ENCODE results near the gene SCGB3A2.

The SCGB3A2 gene, protein sequence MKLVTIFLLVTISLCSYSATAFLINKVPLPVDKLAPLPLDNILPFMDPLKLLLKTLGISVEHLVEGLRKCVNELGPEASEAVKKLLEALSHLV

DNA sequence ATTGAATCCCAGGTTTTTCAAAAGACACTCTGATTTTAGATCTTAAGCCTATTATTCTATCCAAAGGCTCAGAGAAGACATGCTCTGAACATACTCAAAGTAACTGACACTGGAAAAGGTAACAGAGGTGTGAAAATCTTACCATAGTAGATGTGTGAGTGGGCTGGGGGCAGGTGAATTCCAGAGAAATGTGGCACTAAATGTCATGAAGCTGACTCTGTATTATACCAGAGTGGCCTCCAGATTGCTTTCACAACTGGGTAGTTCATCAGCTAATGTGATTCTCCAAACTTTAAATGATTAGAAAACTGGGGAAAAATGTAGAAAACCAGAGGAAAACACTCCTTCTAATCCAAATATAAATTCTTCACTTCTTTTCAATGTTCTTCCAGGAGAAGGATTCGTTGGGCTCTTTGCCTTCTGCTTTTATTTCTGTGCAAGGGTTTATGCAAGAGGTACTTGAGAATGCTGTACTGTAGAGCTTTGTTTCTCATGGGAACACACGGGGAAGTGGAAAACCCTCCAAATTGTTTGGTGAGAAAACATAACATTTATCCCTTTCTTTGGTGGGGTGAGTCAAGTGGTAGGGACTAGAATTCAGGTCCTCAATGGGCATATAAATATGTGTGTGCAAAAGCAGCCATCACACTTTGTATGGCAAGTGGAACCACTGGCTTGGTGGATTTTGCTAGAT is at the start of gene SCGB3A2:
TSS of gene SCGB3A2 (plus strand) at position 646 of the 694 bp plus-strand sequence. CDS start 93 bp downstream, outside the sequence.
- no peak for DNase-seq (ENCODE audit: low read depth in 2 of 2)

DNA sequence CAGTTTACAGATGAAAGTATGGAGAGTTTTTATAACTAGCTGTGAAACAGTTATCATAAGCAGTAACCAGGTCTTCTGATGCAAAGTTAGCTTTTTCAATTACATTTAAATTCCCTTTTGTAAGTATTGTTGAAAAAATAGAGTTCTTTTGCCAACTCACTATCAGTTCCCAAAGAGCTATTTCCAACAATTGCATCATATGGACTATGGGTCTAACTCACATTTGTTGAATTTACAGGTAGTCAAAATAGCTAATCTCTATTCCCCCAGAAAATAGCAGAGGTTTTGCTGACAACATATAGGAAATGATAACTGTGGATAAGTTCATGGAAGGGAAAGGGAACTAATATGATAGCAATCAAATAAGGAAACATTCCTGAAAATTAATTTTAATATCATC is 48.5 kb upstream of the SCGB3A2 start:
- no peak for DNase-seq (ENCODE audit: low read depth in 2 of 2)

DNA sequence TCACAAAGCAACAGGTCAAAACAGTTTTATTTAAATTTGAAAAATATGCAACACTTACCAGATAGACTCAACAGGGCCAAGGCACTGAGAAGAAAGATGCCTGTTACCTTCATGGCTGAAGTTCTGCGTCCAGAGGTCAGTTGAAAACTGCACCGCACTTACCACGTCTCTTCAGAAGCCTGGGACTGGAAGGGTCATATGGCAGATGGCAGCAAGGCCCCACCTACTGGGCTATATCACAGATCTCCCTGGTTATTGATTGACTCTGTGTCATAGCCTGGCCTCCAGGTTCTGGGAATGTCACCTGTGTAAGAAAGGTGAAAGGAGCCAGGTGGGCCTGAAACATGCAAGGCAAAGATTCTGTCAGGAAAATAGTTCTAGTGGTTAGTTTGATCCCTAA is 47.0 kb upstream of the SCGB3A2 start, which contains the start of gene SPINK1:
TSS of gene SPINK1 (minus strand) at position 207 of the 400 bp plus-strand sequence. CDS start at position 113, 94 bp downstream.
- DNase-seq (ENCODE audit: low read depth in 2 of 2), result no peak

DNA sequence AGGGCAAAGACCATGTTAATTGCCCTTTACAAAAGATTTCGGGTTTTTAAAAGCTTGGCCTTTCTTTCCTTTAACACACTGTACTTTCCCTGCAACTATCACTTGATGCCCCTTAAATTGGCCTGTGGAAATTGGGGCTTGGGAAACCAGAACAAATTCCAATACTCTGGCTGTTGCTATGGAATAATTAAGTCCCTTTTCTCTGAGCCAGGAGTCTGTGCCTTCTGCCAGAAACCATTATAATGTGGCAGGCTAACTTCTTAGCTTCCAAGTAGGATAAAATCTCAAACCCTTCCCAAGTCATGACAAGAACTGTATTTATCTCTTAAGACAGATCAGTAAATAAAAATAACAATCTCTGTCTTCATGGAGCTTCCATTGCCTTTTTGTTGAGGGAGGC is 46.0 kb upstream of the SCGB3A2 start:
- no peak for DNase-seq (ENCODE audit: low read depth in 2 of 2)

DNA sequence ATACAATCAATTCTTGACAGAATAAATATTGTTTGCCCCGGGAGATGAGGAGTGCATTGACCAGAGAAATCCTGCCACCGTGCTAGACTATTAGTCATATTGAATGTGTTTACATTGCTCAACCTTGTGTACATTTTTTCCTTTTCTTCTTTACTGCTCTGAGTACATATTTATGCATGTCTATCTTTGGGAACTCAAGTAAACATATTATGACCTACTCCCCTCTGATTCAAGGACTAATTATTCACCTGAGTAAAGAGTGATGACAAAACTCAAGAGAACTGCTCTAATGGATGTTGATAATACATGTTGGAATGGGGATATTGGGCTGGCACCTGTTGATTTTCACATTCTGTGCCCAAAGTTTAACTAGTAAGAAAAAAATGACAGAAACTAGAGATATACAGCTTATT is 43.1 kb upstream of the SCGB3A2 start:
- no peak for DNase-seq (ENCODE audit: low read depth in 2 of 2)

DNA sequence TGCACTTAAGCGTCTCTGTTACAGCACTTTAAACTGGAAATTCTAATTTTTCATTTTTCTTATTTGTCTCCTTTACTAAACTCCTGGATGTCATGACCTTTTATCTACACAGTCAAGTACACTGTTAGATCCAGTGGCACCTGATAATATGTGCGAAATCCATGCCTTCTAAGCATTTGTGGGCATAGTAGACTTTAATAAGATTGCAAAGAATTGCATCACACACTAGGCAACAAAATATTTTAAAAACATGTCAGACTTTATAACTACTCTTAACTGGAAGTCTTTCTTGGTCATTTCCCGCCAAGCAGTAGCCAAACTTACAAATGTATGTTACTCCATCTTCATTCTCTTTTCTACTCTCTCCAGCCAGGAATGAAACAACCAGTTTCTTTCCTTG is 42.1 kb upstream of the SCGB3A2 start:
- DNase-seq (ENCODE audit: low read depth in 2 of 2), result no peak

DNA sequence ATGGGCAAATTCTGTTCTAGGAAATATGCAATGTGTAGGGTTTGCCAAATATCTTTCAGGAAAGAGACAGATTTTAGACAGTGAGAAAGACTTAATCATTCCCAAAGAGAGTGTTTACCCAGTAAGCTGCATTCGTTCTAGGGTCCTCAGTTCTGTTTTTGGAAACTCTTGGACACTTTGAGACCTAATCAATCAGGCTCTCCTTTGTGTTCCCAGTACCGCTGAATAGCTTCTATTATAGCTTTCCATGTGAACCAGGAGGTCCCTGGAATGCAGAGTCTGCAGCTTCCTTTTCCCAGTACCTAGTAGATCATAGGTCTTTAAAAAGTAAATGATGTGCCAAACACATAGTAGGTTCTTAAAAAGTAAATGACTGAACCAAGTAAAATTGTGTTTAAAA is 35.6 kb upstream of the SCGB3A2 start:
- DNase-seq (ENCODE audit: low read depth in 2 of 2), result no peak

DNA sequence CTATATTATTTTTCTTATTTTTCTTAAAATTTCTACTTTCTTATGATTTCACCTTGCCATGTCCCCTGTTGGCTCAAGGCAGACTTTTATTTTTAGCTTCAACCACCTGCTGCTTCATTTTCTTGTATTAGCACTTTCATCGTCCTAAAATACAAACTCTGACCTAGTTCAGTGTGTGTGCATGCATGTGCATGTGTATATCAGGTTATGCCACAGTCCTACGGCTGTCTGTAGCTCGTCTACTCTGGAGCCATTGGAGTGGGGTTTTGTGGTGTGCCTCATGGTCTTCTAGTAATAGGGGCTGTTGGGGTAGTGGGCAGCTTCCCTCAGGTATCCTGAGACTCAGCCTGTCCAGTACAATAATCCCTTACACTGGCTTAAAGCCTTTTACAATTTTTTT is 33.7 kb upstream of the SCGB3A2 start:
- DNase-seq (ENCODE audit: low read depth in 2 of 2), result no peak

DNA sequence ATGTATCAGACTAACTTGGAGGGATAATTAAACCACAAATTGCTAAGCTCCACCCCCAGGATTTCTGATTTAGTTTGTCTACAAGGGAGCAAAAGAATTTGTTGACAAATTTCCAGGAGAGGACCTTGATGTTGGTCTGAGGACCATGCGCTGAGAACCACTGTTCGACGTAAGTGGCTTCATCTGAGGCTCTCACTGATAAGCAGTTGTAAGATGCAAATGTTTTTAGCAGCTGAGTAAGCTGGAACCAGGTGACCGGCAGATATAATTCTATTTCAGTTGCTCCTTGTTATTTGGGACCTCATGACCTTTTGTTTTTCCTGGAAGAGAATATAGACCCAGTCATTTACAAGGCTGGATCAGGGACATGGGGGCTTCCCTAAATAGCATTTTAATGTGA is 32.9 kb upstream of the SCGB3A2 start:
- no peak for DNase-seq (ENCODE audit: low read depth in 2 of 2)

DNA sequence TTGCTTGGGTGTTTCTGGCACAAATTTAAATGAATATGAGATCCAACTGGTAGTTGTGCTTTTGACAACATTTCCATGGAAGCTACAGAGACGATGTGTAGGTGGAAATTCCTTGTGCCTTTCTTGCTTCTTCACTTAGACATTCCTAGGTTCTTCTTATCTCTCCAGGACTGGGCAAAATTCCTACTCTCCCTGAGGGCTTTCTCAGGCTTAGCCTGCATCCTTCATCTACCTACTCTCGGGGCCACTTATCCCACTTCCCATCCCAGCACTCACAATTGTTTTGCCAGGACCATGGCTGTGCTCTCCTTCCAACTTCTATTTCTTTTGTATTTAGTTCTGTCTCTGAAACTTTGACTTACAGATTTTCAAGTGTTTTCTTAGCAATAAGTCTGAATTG is 29.3 kb upstream of the SCGB3A2 start:
- DNase-seq (ENCODE audit: low read depth in 2 of 2), result no peak

DNA sequence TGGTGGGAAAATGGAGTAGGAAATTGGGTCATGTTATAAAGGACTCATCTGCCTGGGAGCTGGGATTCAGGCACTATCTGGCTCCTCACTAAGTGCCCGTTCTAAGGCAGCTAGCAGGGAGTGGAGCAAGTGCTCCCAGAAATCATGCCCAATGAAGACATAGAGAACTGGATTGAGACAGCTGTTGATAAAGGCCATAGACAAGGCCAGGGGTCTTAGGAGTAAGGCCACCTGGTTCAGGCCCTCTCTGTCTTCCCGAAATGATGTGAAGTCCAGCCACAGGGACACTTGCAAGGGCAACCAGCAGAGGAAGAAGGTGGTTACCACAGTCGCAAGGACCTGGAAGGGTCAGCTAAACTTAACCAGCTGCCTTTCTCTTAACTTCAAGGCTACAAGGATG is 26.9 kb upstream of the SCGB3A2 start:
- DNase-seq (ENCODE audit: low read depth in 2 of 2), result no peak

DNA sequence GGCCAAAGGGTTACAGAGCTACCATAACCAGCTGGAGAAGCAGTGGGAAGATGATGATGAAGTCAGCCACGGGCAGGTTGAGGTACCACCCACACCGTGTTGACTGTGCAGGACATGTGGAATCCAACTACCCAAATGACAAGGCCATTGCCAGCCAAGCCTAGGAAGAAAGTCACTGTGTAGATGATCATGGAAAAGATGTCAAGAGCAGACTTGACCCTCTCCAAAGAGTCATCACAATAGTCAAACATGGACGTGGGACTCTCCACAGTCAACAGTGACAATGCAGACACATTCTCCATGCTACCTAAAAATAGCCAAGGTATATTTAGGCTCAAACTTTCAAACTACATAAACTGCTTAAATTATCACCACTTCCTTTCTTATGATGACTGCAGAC is 26.1 kb upstream of the SCGB3A2 start:
- no peak for DNase-seq (ENCODE audit: low read depth in 2 of 2)

DNA sequence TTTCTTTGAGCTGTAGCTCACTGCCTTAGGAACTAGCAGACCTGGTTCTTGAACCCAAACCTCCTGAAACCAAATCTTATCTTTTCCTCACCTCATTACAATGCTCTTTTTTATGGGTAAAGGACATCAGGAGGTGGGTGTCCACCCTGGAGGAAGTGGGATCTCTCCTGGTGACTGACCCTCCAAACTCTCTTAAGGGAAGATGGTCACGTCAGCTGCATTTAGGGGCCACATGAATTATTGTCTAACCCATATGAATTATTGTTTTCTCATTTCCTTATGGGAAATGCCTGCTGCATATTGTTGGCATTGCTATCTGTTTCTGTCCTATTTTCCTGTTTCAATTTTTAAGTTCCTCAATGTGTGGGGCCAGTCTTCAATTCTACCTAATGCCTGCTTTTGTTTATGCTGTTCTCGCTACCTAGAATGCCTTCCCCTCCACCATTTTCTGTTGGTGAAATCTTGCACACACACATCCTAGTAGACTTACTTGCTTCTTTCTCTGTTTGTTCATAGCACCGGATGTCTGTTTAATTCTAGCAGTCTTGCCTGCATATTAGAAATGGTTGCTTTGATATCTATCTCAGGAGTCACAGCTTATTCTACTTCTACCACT is 25.0 kb upstream of the SCGB3A2 start:
- no peak for DNase-seq (ENCODE audit: low read depth in 2 of 2)

DNA sequence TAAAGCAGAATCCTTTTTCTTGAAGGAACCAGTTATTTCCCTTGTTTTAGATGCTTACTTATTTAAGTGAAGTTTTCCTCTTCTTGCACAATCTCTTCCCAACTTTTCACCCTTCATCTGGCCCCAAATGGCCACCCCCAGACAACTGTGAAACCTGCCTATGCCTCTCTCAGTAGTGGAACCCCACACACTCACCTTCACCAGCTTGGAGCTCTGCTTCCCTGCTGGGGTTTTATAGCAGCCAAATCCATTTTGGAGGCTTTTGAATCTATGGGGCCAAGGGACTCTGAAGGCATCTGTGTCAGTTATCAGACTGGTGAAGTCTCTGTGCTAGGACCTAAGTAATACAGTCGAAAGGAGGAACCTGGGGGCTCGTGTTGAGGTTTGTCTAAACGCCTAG is 24.2 kb upstream of the SCGB3A2 start:
- no peak for DNase-seq (ENCODE audit: low read depth in 2 of 2)

DNA sequence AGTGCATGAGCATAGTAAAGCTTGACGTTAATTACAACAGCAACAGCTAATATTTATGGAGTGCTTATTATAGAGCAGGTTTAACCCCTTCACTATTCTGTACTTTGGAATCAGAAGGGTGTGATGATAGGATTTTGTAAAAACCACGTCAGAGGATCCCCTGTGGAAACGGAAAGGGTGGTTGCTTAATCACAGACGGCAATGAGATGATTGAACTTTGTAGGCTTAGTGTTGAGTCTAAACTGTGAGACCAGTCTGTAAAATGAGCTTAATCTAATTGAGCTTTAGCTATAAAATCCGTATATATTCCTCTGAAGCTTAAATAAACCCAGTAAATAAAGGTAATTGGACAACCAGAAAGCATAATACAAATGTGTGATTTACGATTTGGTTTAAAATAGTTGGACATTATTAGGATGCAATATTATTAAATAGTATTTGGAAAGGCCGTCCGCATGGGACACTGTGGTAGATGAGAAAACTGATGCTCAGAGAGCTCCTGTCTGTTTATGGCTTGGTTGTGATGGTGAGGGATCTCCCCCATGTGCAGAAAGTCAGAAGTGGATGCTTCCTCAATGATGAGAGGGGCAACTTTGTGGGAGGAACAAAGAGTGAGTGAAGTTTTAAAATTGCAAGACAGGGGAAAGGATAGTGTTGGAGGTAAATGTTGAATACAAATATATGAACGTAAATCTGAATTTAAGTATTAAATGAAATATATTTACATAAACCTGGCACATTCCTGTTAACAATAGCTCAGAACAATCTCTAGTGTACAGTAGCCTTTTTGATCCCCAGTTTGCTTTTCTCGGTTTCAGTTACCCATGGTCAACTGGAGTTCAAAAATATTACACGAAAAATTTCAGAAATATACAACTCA is 23.4 kb upstream of the SCGB3A2 start:
- no peak for DNase-seq (ENCODE audit: low read depth in 2 of 2)

DNA sequence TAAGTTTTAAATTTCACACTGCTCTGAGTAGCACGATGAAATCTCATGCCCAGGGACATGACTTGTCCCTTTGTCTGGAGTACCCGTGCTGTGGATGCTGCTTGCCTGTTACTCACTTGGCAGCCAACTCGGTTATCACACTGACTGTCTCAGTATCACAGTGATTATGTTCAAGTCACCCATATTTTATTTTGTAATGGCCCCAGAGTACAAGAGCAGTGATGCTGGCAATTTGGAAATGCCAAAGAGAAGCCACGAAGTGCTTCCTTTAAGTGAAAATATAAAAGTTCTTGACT is 22.8 kb upstream of the SCGB3A2 start:
- DNase-seq (ENCODE audit: low read depth in 2 of 2), result no peak

DNA sequence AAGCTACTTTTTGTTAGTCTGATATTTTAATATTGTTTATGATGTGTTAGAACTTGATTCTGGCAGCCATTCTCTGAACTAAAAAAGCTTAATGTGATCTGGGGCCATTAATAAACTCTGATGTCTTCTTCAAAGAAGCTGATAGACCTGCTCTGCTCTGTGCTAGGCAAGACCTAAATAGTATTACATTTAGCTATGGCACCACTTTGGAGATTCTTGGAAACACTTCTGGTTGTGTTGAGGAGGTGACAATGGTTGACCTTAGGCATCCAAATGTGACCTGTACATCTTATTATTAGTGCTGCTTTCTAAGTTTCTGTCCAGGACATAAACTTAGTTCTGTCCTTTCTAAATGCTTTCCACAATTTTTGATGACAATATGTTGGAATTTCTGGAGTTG is 21.7 kb upstream of the SCGB3A2 start:
- no peak for DNase-seq (ENCODE audit: low read depth in 2 of 2)

DNA sequence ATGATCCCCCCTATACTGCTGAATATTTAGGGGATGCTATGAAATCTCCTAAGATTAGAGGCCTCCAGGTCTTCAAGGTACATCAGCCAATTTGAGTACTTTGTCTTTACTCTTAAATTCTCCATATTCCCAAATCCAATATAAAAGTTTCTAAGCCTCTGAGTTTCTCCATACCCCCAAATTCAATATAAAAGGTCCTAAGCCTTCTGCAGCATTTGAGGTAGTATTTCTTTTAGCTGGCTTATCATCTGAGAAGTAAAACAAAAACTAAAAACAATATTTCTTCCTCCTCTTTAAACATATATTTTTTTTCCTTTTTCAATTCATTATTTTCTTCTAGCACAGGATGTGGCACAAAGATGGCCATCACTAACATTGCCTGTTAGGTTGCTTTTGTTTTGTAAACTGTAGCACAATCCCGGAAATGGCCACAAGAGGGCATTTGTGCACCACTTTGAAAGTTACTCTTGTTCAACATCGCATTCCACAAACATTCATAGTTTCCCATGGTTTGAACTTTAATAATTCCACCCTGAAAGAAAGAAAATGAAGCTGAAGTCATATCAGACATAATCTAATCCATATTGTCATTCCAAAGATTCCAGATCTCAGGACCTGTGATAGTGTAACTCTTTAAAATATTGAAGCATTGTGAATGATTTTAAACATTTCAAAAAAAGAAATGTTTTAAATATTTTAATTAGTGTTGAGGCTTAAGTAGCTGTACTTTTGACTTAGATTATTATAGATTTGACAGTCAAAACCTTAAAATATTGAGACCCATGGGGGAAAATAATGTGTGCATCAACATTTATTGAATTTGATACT is 21.0 kb upstream of the SCGB3A2 start:
- DNase-seq (ENCODE audit: low read depth in 2 of 2), result peak; percentile 0 to 19

DNA sequence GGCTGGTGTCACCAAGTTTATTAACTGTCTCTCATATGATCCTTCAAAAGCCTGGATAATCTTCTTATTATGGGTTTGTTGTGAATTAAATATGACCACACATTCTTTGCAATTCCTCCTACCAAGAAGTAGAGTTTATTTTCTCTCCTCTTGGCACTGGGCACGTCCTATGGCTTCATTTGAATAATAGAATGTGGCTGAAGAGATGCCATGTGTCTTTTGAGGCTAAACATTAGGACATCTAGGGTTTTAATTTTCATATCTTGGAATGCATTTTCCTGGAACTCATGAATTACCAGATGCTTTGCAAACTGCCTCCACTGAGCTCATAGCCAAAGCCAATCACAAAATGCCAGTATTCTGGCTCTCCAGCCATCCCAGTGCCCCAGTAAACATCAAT is 19.9 kb upstream of the SCGB3A2 start:
- no peak for DNase-seq (ENCODE audit: low read depth in 2 of 2)

DNA sequence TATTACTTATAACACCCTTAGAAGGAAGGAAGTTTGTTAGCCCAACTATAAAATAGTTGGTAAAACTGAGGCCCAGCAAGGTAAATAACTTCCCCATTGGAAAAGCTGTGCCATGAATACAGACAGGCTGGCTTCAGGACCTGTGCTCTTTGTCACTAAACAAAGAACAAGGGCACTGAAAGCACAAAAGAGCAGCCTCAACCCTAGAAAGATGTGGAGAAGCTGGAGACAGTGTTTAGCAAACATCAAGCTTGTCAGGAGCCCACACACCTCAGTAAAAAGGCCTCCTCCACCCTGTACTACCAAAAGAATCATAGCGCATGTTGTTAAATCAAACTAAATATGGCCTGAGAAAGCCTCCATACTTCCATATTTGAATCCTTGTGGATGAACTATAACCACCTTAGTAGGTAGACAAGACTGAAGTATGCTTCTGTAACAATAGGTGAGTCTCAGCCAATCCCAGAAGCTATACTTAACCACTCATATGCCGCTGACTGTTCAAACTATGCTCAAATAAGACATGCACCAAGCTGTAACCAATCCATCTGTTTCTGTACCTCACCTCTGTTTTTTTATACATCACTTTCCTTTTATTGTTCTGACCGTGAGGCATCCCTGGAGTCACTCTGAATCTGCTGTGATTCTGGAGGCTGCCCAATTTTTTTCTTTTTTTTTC is 18.4 kb upstream of the SCGB3A2 start:
- no peak for DNase-seq (ENCODE audit: low read depth in 2 of 2)

DNA sequence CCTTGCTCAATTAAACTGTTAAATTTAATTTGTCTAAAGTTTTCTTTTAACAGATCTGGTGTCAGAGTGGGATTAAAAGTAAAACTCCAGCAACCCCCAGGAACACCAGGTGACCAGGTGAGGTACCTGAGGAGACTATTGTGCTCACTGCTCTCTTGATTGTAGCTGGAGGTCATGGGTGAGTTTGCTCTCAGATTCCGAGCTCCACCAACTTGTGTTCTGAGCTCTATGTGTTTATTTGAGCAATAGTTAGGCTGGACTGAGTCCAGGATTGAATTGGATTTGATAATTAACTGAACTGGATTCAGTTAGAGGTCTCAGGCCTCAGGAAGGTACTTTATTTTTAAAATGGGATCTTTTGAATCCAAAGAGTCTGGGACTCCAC is 17.9 kb upstream of the SCGB3A2 start:
- no peak for DNase-seq (ENCODE audit: low read depth in 2 of 2)
